Measurements from ENCODE around the gene CDK6. TPM values are rescaled to one million over a fixed set of nuclear protein-coding genes. Genes with fewer than 3 reads are reported as not detected.

CDK6 gene
- total and polyA plus RNA-seq, 2 experiments from 2014 or later = 7.4 to 23.7 TPM

DNA sequence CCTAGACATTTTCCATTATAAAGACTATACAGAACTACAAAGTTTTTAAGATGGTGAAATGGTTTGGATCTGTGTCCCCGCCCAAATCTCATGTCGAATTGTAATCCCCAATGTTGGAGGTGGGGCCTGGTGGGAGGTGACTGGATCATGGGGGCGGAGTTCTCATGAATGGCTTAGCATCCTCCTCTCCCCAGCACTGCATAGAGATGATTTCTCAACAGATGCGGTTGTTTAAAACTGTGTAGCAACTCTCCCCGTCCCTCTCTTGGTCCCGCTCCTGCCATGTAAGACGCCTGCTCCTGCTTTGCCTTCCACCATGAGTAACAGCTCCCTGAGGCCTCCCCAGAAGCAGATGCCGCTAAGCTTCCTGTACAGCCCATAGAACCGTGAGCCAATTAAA lies 247.8 kb downstream of the CDK6 start (continued):
- no peak for TF ChIP-seq JUNB (IDR thresholded peaks at IDR 0.05; ENCODE audit: unreplicated experiment)
- no peak for TF ChIP-seq NANOG (IDR thresholded peaks at IDR 0.05; ENCODE audit: borderline replicate concordance)
- no peak for TF ChIP-seq ZNF114 (CRISPR knock-in tag; IDR thresholded peaks at IDR 0.05)
- TF ChIP-seq STAT1 (IDR thresholded peaks at IDR 0.05; ENCODE audit: unreplicated experiment) = no peak
- TF ChIP-seq, protein P1, sequence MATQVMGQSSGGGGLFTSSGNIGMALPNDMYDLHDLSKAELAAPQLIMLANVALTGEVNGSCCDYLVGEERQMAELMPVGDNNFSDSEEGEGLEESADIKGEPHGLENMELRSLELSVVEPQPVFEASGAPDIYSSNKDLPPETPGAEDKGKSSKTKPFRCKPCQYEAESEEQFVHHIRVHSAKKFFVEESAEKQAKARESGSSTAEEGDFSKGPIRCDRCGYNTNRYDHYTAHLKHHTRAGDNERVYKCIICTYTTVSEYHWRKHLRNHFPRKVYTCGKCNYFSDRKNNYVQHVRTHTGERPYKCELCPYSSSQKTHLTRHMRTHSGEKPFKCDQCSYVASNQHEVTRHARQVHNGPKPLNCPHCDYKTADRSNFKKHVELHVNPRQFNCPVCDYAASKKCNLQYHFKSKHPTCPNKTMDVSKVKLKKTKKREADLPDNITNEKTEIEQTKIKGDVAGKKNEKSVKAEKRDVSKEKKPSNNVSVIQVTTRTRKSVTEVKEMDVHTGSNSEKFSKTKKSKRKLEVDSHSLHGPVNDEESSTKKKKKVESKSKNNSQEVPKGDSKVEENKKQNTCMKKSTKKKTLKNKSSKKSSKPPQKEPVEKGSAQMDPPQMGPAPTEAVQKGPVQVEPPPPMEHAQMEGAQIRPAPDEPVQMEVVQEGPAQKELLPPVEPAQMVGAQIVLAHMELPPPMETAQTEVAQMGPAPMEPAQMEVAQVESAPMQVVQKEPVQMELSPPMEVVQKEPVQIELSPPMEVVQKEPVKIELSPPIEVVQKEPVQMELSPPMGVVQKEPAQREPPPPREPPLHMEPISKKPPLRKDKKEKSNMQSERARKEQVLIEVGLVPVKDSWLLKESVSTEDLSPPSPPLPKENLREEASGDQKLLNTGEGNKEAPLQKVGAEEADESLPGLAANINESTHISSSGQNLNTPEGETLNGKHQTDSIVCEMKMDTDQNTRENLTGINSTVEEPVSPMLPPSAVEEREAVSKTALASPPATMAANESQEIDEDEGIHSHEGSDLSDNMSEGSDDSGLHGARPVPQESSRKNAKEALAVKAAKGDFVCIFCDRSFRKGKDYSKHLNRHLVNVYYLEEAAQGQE (IDR thresholded peaks at IDR 0.05; ENCODE audit: unreplicated experiment) = no peak
- TF ChIP-seq ZNF331 (CRISPR knock-in tag; IDR thresholded peaks at IDR 0.05; ENCODE audit: low read depth) = no peak
- TF ChIP-seq EZH2phosphoT487 (IDR thresholded peaks at IDR 0.05; ENCODE audit: unreplicated experiment) = no peak
- TF ChIP-seq EZH2 (IDR thresholded peaks at IDR 0.05; ENCODE audit: low read depth, unreplicated experiment) = no peak
- no peak for TF ChIP-seq CREB1 (CRISPR knock-in tag; IDR thresholded peaks at IDR 0.05; ENCODE audit: low read depth)
- TF ChIP-seq, protein P2, sequence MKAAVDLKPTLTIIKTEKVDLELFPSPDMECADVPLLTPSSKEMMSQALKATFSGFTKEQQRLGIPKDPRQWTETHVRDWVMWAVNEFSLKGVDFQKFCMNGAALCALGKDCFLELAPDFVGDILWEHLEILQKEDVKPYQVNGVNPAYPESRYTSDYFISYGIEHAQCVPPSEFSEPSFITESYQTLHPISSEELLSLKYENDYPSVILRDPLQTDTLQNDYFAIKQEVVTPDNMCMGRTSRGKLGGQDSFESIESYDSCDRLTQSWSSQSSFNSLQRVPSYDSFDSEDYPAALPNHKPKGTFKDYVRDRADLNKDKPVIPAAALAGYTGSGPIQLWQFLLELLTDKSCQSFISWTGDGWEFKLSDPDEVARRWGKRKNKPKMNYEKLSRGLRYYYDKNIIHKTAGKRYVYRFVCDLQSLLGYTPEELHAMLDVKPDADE (IDR thresholded peaks at IDR 0.05) = no peak
- no peak for TF ChIP-seq POLR2AphosphoS5 (IDR thresholded peaks at IDR 0.05; ENCODE audit: low read depth)

DNA sequence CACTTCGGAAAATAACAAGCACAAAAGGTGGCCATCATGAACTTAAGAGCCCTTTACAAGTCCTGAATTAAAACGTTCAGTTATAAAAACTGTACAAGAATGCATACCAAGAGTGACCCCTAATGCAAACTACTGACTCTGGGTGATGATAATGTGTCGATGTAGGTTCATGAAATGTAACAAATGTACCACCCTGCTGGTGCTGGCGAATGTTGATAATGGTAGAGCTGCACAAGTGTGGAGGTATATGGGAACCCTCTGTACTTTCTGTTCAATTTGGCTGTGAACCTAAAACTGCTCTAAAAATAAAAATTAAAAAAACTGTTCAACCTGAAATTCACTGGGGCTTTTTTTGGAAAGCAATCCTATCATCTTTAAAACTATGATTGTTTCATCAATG lies 249.5 kb downstream of the CDK6 start:
- Mint-ChIP-seq H3K4me3 (no peak overlapping the region), H3K36me3 (ENCODE audit: low read depth) (peaks cover 19% of the 10 kb centered on the region), H3K4me1 (peaks cover 13% of the 10 kb centered on the region), H3K27ac (no peak overlapping the region), H3K27me3 (ENCODE audit: insufficient read depth, low read depth, poor library complexity) (peaks cover 11% of the 10 kb centered on the region), H3K9me3 (no peaks in the 10 kb centered on the region; the same call in 2 of the 3 replicates)
- no peaks in the 10 kb centered on the region; the same call in 1 of the 2 replicates for H3F3A ChIP-seq (replicated peaks; ENCODE audit: low read depth)
- peaks cover 9% of the 10 kb centered on the region; the same call in 1 of the 2 replicates for H3K4me1 ChIP-seq (ENCODE audit: insufficient read depth)
- H2AFZ ChIP-seq = no peak overlapping the region
- no peak overlapping the region for H3K4me2 ChIP-seq
- peaks cover 80% of the 10 kb centered on the region for H3K79me2 ChIP-seq (replicated peaks; ENCODE audit: insufficient read depth)
- no peaks in the 10 kb centered on the region for H3K9me2 ChIP-seq (ENCODE audit: insufficient read depth)
- DNase-seq (ENCODE audit: low spot score) (no peak), ATAC-seq (no peak)
- H3K27me3 ChIP-seq (ENCODE audit: insufficient read depth) = peaks cover 14% of the 10 kb centered on the region
- peaks cover 26% of the 10 kb centered on the region for H4K20me1 ChIP-seq (replicated peaks; ENCODE audit: insufficient read depth)
- no peak overlapping the region for H3K4me3 ChIP-seq
- H3K36me3 ChIP-seq (ENCODE audit: insufficient read depth) = no peaks in the 10 kb centered on the region
- no peak overlapping the region; the same call in 1 of the 2 replicates for H3K27ac ChIP-seq (ENCODE audit: low read depth)
- TF ChIP-seq CREB1 (CRISPR knock-in tag; IDR thresholded peaks at IDR 0.05; ENCODE audit: low read depth) (no peak), EZH2phosphoT487 (IDR thresholded peaks at IDR 0.05; ENCODE audit: unreplicated experiment) (no peak), ZNF114 (CRISPR knock-in tag; IDR thresholded peaks at IDR 0.05) (no peak)
- TF ChIP-seq, protein P3, sequence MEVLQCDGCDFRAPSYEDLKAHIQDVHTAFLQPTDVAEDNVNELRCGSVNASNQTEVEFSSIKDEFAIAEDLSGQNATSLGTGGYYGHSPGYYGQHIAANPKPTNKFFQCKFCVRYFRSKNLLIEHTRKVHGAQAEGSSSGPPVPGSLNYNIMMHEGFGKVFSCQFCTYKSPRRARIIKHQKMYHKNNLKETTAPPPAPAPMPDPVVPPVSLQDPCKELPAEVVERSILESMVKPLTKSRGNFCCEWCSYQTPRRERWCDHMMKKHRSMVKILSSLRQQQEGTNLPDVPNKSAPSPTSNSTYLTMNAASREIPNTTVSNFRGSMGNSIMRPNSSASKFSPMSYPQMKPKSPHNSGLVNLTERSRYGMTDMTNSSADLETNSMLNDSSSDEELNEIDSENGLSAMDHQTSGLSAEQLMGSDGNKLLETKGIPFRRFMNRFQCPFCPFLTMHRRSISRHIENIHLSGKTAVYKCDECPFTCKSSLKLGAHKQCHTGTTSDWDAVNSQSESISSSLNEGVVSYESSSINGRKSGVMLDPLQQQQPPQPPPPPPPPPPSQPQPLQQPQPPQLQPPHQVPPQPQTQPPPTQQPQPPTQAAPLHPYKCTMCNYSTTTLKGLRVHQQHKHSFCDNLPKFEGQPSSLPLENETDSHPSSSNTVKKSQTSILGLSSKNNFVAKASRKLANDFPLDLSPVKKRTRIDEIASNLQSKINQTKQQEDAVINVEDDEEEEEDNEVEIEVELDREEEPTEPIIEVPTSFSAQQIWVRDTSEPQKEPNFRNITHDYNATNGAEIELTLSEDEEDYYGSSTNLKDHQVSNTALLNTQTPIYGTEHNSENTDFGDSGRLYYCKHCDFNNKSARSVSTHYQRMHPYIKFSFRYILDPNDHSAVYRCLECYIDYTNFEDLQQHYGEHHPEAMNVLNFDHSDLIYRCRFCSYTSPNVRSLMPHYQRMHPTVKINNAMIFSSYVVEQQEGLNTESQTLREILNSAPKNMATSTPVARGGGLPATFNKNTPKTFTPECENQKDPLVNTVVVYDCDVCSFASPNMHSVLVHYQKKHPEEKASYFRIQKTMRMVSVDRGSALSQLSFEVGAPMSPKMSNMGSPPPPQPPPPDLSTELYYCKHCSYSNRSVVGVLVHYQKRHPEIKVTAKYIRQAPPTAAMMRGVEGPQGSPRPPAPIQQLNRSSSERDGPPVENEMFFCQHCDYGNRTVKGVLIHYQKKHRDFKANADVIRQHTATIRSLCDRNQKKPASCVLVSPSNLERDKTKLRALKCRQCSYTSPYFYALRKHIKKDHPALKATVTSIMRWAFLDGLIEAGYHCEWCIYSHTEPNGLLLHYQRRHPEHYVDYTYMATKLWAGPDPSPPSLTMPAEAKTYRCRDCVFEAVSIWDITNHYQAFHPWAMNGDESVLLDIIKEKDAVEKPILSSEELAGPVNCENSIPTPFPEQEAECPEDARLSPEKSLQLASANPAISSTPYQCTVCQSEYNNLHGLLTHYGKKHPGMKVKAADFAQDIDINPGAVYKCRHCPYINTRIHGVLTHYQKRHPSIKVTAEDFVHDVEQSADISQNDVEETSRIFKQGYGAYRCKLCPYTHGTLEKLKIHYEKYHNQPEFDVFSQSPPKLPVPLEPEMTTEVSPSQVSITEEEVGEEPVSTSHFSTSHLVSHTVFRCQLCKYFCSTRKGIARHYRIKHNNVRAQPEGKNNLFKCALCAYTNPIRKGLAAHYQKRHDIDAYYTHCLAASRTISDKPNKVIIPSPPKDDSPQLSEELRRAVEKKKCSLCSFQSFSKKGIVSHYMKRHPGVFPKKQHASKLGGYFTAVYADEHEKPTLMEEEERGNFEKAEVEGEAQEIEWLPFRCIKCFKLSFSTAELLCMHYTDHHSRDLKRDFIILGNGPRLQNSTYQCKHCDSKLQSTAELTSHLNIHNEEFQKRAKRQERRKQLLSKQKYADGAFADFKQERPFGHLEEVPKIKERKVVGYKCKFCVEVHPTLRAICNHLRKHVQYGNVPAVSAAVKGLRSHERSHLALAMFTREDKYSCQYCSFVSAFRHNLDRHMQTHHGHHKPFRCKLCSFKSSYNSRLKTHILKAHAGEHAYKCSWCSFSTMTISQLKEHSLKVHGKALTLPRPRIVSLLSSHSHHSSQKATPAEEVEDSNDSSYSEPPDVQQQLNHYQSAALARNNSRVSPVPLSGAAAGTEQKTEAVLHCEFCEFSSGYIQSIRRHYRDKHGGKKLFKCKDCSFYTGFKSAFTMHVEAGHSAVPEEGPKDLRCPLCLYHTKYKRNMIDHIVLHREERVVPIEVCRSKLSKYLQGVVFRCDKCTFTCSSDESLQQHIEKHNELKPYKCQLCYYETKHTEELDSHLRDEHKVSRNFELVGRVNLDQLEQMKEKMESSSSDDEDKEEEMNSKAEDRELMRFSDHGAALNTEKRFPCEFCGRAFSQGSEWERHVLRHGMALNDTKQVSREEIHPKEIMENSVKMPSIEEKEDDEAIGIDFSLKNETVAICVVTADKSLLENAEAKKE (CRISPR knock-in tag; IDR thresholded peaks at IDR 0.05) = no peak
